Ovary (tissue), 10 donors: ENCODE data around the gene PIM2. TPM values are rescaled to one million over a fixed set of nuclear protein-coding genes. Genes with fewer than 3 reads are reported as not detected.

ENCODE experiments used
- DNase-seq, 5 donors: peaks; one replicate each; pipeline ENCODE4 v3.0.0-alpha.2; 2019 to 2020
- H3K27ac ChIP-seq, 2 donors: fragments of 200-600 bp; one replicate each; pipeline versions ENCODE4 v1.5.1 to v1.8.0; 2019 to 2022
- H3K27me3 ChIP-seq: fragments of 200-600 bp; one replicate; pipeline ENCODE4 v1.8.0; 2022
- H3K36me3 ChIP-seq: fragments of 200-600 bp; sonication (generic); one replicate; pipeline ENCODE4 v1.5.1; 2019
- H3K4me1 ChIP-seq: one replicate; pipeline ENCODE4 v1.8.1; 2013; ENCODE audit warnings: mild to moderate bottlenecking, moderate library complexity; ENCODE audit not compliant: insufficient read depth
- H3K4me3 ChIP-seq: fragments of 200-600 bp; sonication (generic); one replicate; pipeline ENCODE4 v1.5.1; 2017
- H3K9me3 ChIP-seq, 2 donors: fragments of 200-600 bp in 1 of 2; sonication (generic) in 1 of 2; one replicate each; pipeline versions ENCODE4 v1.5.1 to v1.8.1; 2013 to 2019; ENCODE audit warnings: mild to moderate bottlenecking in 1 of 2, moderate library complexity in 1 of 2
- CTCF ChIP-seq, 3 donors: fragments of 450-650 bp in 2 of 3; fragments of 200-600 bp in 1 of 3; IDR thresholded peaks; one replicate each; pipeline versions ENCODE4 v1.5.1 to v1.8.0; 2016 to 2022; ENCODE audit warnings: antibody characterized with exemption in 3 of 3, mild to moderate bottlenecking in 1 of 3
- EP300 ChIP-seq: sonication (generic); formaldehyde crosslinking; IDR thresholded peaks from one replicate; pipeline ENCODE4 v1.6.1; 2017; ENCODE audit warnings: antibody characterized with exemption
- POLR2A ChIP-seq: fragments of 450-650 bp; IDR thresholded peaks from one replicate; pipeline ENCODE4 v1.6.1; 2017; ENCODE audit warnings: antibody characterized with exemption, mild to moderate bottlenecking, moderate library complexity
- WGBS, 3 donors: extraction: QIAGEN DNeasy Blood & Tissue Kit in 1 of 3; methylation state at CpG; one replicate each; pipeline versions ENCODE4 v1.1.5 to v1.1.7; 2013 to 2017; 5-methylcytosine and 5-hydroxymethylcytosine counted together
- intact Hi-C, 4 donors: fragments of 100-400 bp; cut with DNase I; formaldehyde crosslinking; loops; one replicate each; pipeline versions ENCODE4 v1.11.0 to v1.15.1; 2022 to 2023
- long read RNA-seq, 3 donors: library from polyadenylated mRNA in 2 of 3; unstranded in 2 of 3; transcript quantifications; one replicate each; pipeline ENCODE4 v2.0.0 and lab custom pipeline, GENCODE V29; 2021 to 2026
- polyA plus RNA-seq, 2 donors: library from polyadenylated mRNA; stranded (reverse); fragments of 200-250 nt in 1 of 2; fragments of 350-450 nt in 1 of 2; fragmentation: Illumina TruSeq in 1 of 2; extraction: RNeasy Lipid Tissue Mini Kit (QIAGEN cat#74804) in 1 of 2; gene quantifications; one replicate each; pipeline ENCODE4 v1.2.3, GENCODE V29; 2013 to 2014
- total RNA-seq, 7 donors: library from RNA; depleted of rRNA in 2 of 7; stranded (reverse); fragments of >200 nt in 2 of 7; fragmentation: NEBNext Ultra II Directional in 3 of 7; extraction: Animal tissue kit (Norgen Biotek cat#: 25700) in 3 of 7; gene quantifications; one replicate each; pipeline versions ENCODE4 v1.1.0 to v1.2.4, GENCODE V29; 2016 to 2023
- donor health status: DM: no; HTN: no; CAD: no; lungs with moderate emphysema.
- donor health status: DM: no; HTN: no; CAD: no.
- donor health status: Bipolar disorder and iron deficiency.
- donor health status: DM: yes; HTN: yes; CAD: no.
- donor health status: DM: no; HTN: no; CAD: no.
- donor health status: DM: yes; HTN: yes; CAD: no.

Gene PIM2
- total RNA-seq (10 to 100 TPM in 1 of 7 donors, 1 to 10 TPM in 6; 6.3 to 13.0 (median 8.8) TPM), polyA plus RNA-seq (10 to 100 TPM in 1 of 2 donors, 1 to 10 TPM in 1; 8.9 to 22.9 TPM)
- long read RNA-seq, donor 1, transcript PIM2-201 (6 exons, 2,075 nt): major isoform, 21 of 22 reads
- long read RNA-seq, donor 1, partial matches to known transcripts: 0 of 22 reads
- long read RNA-seq, donor 1, other reads (novel, unspliced or antisense): 1 of 22 reads
- long read RNA-seq, donor 2, transcript PIM2-201 (6 exons, 2,075 nt): major isoform, 40 of 47 reads
- long read RNA-seq, donor 2, partial matches to known transcripts: 0 of 47 reads
- long read RNA-seq, donor 2, other reads (novel, unspliced or antisense): 6 of 47 reads
- long read RNA-seq, donor 3, partial matches to known transcripts: 1 of 8 reads
- long read RNA-seq, donor 3, other reads (novel, unspliced or antisense): 3 of 8 reads

- DNase-seq: peak; percentile 86 to 92 (median 91)
- 32 to 49% (median 45%) methylated on average over 36 to 55 of the region's 55 CpGs for WGBS, 3 donors
- intact Hi-C loops: no loop called here
- peak; percentile 77 for TF ChIP-seq POLR2A
- no peak for TF ChIP-seq EP300
- TF ChIP-seq CTCF (IDR thresholded peaks at IDR 0.05): no peak
- Histone ChIP-seq H3K9me3 (no peaks in the 10 kb centered on the region), H3K36me3 (no peaks in the 10 kb centered on the region), H3K4me3 (peak within 1 kb of the TSS; percentile 64), H3K27ac (peak within 1 kb of the TSS; percentile 38 to 83), H3K27me3 (no peaks in the 10 kb centered on the region), H3K4me1 (no peaks in the 10 kb centered on the region)
Measured at GRCh38 chrX:48918643-48919340, at the start of gene PIM2. PIM2 (minus strand) TSS chrX:48919024; CDS start chrX:48918834, 190 bp downstream.

GRCh38 chrX:48968377-48968776 is 49.6 kb upstream of the PIM2 start:
- no peak for TF ChIP-seq EP300
- no peak for TF ChIP-seq CTCF (IDR thresholded peaks at IDR 0.05)
- TF ChIP-seq POLR2A: no peak
- 41 to 64% (median 62%) methylated on average over 1 of the region's 1 CpG for WGBS, 3 donors
- H3K4me3 ChIP-seq: no peak overlapping the region

GRCh38 chrX:48966796-48967579 is 48.2 kb upstream of the PIM2 start:
- Histone ChIP-seq H3K36me3 (no peaks in the 10 kb centered on the region), H3K4me1 (no peaks in the 10 kb centered on the region), H3K4me3 (no peak overlapping the region), H3K27me3 (no peaks in the 10 kb centered on the region), H3K27ac (no peak overlapping the region), H3K9me3 (no peaks in the 10 kb centered on the region)
- no peak for DNase-seq
- TF ChIP-seq CTCF (IDR thresholded peaks at IDR 0.05): no peak
- no peak for TF ChIP-seq POLR2A
- TF ChIP-seq EP300: no peak
- intact Hi-C loops: no loop called here
- 71 to 79% (median 72%) methylated on average over 15 of the region's 15 CpGs for WGBS, 3 donors

More at GRCh38 chrX:48968377-48968776, 49.6 kb upstream of the PIM2 start:
- Histone ChIP-seq H3K9me3 (no peaks in the 10 kb centered on the region), H3K4me1 (no peaks in the 10 kb centered on the region), H3K27ac (no peak overlapping the region), H3K27me3 (no peaks in the 10 kb centered on the region), H3K36me3 (no peaks in the 10 kb centered on the region)
- DNase-seq: no peak
- intact Hi-C loops: no loop called here

- H3K4me3 ChIP-seq: no peak overlapping the region
- no peak overlapping the region for H3K27ac ChIP-seq
- DNase-seq: no peak
- 87 to 93% (median 88%) methylated on average over 14 of the region's 14 CpGs for WGBS, 3 donors
- intact Hi-C loops: no loop called here
- H3K36me3 ChIP-seq: no peaks in the 10 kb centered on the region
- no peak for TF ChIP-seq EP300
- H3K27me3 ChIP-seq: no peaks in the 10 kb centered on the region
- H3K4me1 ChIP-seq: no peaks in the 10 kb centered on the region
- no peaks in the 10 kb centered on the region for H3K9me3 ChIP-seq
Measured at GRCh38 chrX:48965959-48966358, 47.1 kb upstream of the PIM2 start.
